Thymus (tissue), 11 donors: Measurements from ENCODE around the gene DUT. TPM values are rescaled to one million over a fixed set of nuclear protein-coding genes. Genes with fewer than 3 reads are reported as not detected.

Experiments
- DNase-seq, 9 donors: peaks; one replicate each; pipeline ENCODE4 v3.0.0-alpha.2; 2013; ENCODE audit warnings: low spot score in 9 of 9, low read depth in 6 of 9, missing footprints in 1 of 9
- H3K27ac ChIP-seq, 2 donors: one replicate each; pipeline ENCODE4 v1.5.1; 2013; ENCODE audit warnings: control low read depth in 1 of 2, low read depth in 1 of 2, low read length in 1 of 2, mild to moderate bottlenecking in 1 of 2, moderate library complexity in 1 of 2
- H3K27me3 ChIP-seq, 2 donors: one replicate each; pipeline ENCODE4 v1.5.1; 2013; ENCODE audit warnings: low read length in 1 of 2; ENCODE audit not compliant: control insufficient read depth in 2 of 2, insufficient read depth in 1 of 2
- H3K36me3 ChIP-seq, 2 donors: one replicate each; pipeline ENCODE4 v1.5.1; 2013; ENCODE audit warnings: low read length in 1 of 2, mild to moderate bottlenecking in 1 of 2, moderate library complexity in 1 of 2; ENCODE audit not compliant: control insufficient read depth in 2 of 2, insufficient read depth in 2 of 2
- H3K4me1 ChIP-seq, 2 donors: one replicate each; pipeline ENCODE4 v1.5.1; 2013; ENCODE audit warnings: low read length in 2 of 2; ENCODE audit not compliant: control insufficient read depth in 2 of 2, insufficient read depth in 2 of 2
- H3K4me3 ChIP-seq, 2 donors: one replicate each; pipeline ENCODE4 v1.5.1; 2013; ENCODE audit warnings: low read length in 2 of 2, control low read depth in 1 of 2, mild to moderate bottlenecking in 1 of 2
- H3K9me3 ChIP-seq, 2 donors: one replicate each; pipeline ENCODE4 v1.5.1; 2013; ENCODE audit warnings: low read length in 1 of 2, mild to moderate bottlenecking in 1 of 2; ENCODE audit not compliant: control insufficient read depth in 2 of 2, insufficient read depth in 1 of 2
- WGBS: extraction: QIAGEN DNeasy Blood & Tissue Kit; methylation state at CpG from one replicate; pipeline ENCODE4 v1.1.7; 2013; 5-methylcytosine and 5-hydroxymethylcytosine counted together
- polyA plus RNA-seq: library from polyadenylated mRNA; stranded (reverse); fragments of 200-250 nt; gene quantifications from one replicate; pipeline ENCODE4 v1.2.3, GENCODE V29; 2013
- total RNA-seq: library from RNA; stranded (reverse); fragments of 120-200 nt; gene quantifications from one replicate; pipeline ENCODE4 v1.2.4, GENCODE V29; 2013
- donor health status: healthy.

DUT gene
- total and polyA plus RNA-seq, 2 donors: 178 to 189 TPM

DNA sequence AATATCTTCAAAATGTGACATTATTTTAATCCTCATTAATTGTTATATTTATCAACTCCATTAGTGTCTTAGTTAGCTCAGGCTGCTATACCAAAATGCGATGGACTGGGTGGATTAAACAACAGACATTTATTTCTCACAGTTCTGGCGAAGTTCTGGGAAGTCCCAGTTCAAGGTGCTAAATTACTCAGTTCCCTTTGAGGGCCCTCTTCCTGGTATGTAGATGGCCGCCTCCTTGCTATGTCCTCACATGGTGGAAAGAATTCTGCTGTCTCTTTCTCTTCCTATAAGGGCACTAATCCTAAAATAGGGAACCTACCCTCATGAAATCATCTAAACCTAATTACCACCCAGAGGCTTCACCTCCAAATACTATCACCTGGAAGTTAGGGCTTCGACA is 38.8 kb upstream of the DUT start:
- WGBS: 82% methylated on average over 4 of the region's 4 CpGs
- H3K27me3 ChIP-seq: no peaks in the 10 kb centered on the region
- no peak for DNase-seq

DNA sequence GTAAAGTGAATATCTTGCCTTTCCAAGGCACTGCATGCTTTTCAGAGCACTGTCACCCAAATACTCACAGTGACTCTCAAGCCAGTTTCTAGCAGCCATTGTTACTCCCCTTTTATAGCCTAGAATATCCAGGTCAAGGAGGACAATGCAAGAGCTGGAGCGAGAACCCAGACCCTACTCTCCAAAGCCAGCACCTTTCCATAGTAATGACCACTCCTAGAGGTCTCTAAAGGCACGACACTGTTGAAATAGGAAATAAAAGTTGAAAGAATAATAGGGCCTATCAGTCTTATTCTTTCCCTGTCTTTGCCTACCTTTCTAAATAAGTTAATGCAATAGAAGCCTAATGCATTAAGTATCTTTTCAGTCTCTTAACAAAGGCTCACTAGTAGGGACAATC is 33.6 kb upstream of the DUT start:
- no peaks in the 10 kb centered on the region for H3K4me1 ChIP-seq

More for the DNA sequence above, 38.8 kb upstream of the DUT start:
- Histone ChIP-seq H3K4me3 (no peak overlapping the region), H3K36me3 (no peaks in the 10 kb centered on the region), H3K27ac (no peak overlapping the region), H3K9me3 (no peaks in the 10 kb centered on the region), H3K4me1 (no peaks in the 10 kb centered on the region)

DNA sequence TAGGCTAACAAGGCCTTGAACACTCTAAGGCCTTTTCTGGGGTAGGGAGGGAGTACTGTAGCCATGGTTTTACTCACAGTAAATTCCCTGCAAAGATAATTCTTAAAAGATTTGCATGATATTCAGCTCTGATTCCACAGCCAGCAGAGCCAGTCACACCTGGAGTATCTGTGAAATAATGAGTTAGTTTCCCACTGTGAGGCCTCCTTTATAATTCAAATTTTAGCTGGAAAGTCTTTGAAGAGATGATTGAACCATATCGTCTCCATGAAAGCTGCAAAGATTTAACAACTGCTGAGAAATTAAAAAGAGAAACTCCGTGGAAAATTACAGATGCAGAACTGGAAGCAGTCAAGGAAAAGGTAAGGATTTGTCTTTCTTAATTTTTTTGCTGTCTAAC is 32.3 kb upstream of the DUT start:
- Histone ChIP-seq H3K4me3 (no peak overlapping the region), H3K36me3 (no peaks in the 10 kb centered on the region), H3K9me3 (no peaks in the 10 kb centered on the region), H3K27me3 (no peaks in the 10 kb centered on the region), H3K4me1 (no peaks in the 10 kb centered on the region), H3K27ac (no peak overlapping the region)
- WGBS: 68% methylated on average over 2 of the region's 2 CpGs
- no peak for DNase-seq

More for the DNA sequence above, 33.6 kb upstream of the DUT start:
- 95% methylated on average over 2 of the region's 2 CpGs for WGBS
- H3K36me3 ChIP-seq: no peaks in the 10 kb centered on the region
- H3K27ac ChIP-seq: no peak overlapping the region
- no peaks in the 10 kb centered on the region for H3K9me3 ChIP-seq
- no peak for DNase-seq
- H3K4me3 ChIP-seq: no peak overlapping the region
- no peaks in the 10 kb centered on the region for H3K27me3 ChIP-seq

DNA sequence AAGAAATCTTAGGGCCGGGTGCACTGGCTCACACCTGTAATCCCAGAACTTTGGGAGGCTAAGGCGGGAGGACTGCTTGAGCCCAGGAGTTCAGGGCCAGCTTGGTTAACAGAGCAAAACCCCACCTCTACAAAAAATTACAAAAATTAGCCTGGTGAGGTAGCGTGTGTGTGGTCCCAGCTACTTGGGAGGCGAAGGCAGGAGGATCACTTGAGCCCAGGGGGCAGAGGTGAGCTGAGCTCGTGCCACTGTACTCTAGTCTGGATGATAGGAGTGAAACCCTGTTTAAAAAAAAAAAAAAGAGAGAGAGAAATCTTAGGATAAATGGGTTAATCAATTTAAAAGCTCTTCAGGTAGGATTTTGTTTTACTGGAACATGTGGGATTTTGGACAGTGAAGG is 31.2 kb upstream of the DUT start:
- H3K27ac ChIP-seq: no peak overlapping the region
- no peaks in the 10 kb centered on the region for H3K27me3 ChIP-seq
- DNase-seq: no peak
- no peaks in the 10 kb centered on the region for H3K4me1 ChIP-seq
- H3K9me3 ChIP-seq: no peaks in the 10 kb centered on the region
- WGBS: 97% methylated on average over 5 of the region's 5 CpGs
- H3K4me3 ChIP-seq: no peak overlapping the region
- no peaks in the 10 kb centered on the region for H3K36me3 ChIP-seq

DNA sequence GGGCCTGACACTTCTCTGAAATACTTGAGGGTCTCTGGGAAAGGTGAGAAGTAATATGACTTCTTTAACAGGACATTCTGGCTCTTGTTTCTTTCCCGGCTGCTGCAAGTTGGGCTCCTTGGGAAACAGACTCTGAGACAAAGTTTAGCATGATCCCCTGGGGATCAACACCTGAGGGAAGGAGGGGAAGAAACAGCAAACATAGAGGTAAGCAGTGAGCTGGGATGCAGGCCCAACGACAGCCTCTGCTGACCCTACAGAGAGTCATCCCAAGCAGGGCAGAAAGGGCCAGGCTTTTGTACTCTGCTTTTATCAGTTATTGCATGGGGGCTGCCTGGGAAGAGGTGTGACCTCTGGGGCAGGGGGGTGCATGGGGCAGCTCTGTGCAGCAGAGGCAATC is 26.8 kb upstream of the DUT start:
- no peaks in the 10 kb centered on the region for H3K27me3 ChIP-seq
- WGBS: 81% methylated on average over 2 of the region's 2 CpGs

DNA sequence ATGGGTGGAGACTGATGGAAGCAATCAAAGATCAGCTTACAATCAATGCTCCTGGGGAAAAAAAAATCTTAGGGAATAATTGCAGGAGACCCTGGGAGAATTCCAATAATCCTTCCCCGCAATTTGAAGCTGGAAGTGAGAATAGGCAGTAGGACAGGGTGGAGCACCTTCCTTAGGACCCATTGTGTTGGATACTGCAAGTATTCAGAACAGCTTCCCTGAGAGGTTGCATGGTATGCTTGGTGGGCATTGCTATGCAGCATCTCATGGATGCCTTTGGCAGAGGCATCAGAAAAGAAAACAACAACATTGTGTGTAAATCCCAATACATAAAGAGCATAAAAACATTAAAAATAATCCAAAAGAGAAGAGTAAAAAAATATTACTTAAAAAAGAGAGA is 24.6 kb upstream of the DUT start:
- Histone ChIP-seq H3K36me3 (no peaks in the 10 kb centered on the region), H3K27me3 (no peaks in the 10 kb centered on the region), H3K27ac (no peak overlapping the region), H3K4me3 (no peak overlapping the region), H3K9me3 (no peaks in the 10 kb centered on the region), H3K4me1 (no peaks in the 10 kb centered on the region)
- 95% methylated on average over 1 of the region's 1 CpG for WGBS
- no peak for DNase-seq

More for the DNA sequence above, 26.8 kb upstream of the DUT start:
- Histone ChIP-seq H3K36me3 (no peaks in the 10 kb centered on the region), H3K4me1 (no peaks in the 10 kb centered on the region), H3K27ac (no peak overlapping the region), H3K9me3 (no peaks in the 10 kb centered on the region), H3K4me3 (no peak overlapping the region)
- DNase-seq: no peak

DNA sequence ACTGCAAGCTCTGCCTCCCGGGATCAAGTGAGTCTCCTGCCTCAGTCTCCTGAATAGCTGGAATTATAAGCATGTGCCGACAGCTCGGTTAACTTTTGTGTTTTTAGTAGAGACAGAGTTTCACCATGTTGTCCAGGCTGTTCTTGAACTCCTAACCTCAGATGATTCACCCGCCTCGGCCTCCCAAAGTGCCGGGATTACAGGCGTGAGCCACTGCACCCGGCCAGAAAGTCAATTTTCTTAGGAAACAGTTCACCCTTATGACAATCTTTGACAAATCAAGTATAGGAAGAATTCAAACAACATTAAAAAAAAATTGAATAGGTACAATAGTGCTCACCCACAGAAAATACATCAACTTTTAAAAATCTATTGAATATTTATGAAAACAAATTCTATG is 23.6 kb upstream of the DUT start:
- DNase-seq: no peak
- Histone ChIP-seq H3K4me3 (no peak overlapping the region), H3K27ac (no peak overlapping the region), H3K36me3 (no peaks in the 10 kb centered on the region), H3K4me1 (no peaks in the 10 kb centered on the region), H3K9me3 (no peaks in the 10 kb centered on the region), H3K27me3 (no peaks in the 10 kb centered on the region)
- 97% methylated on average over 8 of the region's 8 CpGs for WGBS

DNA sequence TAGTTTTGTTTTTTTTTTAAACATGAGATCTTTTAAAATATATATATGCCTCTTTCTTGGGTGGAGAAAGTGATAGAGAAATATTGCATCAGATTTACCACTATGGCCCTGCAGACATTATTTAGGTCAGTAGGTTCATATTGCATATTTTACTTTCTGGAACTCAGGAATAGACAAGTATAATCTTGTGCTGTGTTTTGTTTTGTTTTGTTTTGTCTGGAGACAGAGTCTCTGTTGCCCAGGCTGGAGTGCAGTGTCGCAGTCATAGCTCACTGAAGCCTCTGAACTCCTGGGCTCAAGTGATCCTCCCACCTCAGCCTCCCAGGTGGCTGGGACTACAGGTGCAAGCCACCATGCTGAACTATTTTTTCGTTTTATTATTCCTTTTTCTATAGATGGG is 21.5 kb upstream of the DUT start:
- H3K36me3 ChIP-seq: no peaks in the 10 kb centered on the region
- no peak for DNase-seq
- H3K27me3 ChIP-seq: no peaks in the 10 kb centered on the region
- no peak overlapping the region for H3K27ac ChIP-seq
- no peaks in the 10 kb centered on the region for H3K9me3 ChIP-seq
- WGBS: 88% methylated on average over 2 of the region's 2 CpGs
- H3K4me1 ChIP-seq: no peaks in the 10 kb centered on the region
- no peak overlapping the region for H3K4me3 ChIP-seq

DNA sequence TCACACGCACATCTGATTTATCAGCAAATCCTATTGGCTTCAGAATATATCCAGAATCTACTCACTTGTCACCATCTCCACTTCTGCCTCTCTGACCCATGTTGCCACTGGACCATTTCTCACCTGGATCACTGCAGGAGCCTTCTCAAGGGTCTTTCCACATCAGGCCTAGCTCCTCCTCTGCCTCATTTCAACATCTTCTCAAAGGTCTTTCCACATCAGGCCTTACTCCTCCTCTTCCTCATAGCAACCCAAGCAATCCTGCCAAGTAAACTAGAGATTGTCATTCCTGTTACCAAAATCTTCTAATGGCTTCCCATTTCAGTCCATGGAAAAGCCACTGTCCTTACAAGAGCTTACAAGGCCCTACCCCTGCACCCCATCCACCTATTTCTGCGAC is 18.0 kb upstream of the DUT start:
- Histone ChIP-seq H3K27me3 (no peaks in the 10 kb centered on the region), H3K27ac (no peak overlapping the region), H3K36me3 (no peaks in the 10 kb centered on the region), H3K9me3 (no peaks in the 10 kb centered on the region), H3K4me3 (no peak overlapping the region), H3K4me1 (no peaks in the 10 kb centered on the region)
- WGBS: 94% methylated on average over 2 of the region's 2 CpGs
- DNase-seq: no peak

DNA sequence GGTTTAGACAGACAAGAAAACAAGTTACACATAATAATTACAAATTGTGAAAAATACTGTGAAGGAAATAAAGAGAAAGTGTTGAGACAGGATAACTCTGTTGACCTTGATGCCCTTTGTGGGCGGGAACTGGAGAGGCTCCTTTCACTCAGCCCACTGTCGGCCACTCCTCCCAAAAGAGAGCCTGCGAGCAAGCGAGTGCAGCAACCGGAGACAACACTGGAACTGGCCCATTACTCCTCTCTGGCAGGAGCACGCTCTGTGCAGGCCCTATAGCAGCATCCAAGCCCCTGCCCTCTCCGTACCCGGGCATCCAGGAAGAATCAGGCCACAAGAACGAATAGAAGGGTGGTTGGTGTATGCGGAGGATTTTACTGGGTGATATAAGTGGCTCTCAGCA is 16.2 kb upstream of the DUT start:
- 93% methylated on average over 10 of the region's 10 CpGs for WGBS
- H3K4me3 ChIP-seq: no peak overlapping the region
- no peak for DNase-seq
- H3K9me3 ChIP-seq: no peaks in the 10 kb centered on the region
- no peak overlapping the region for H3K27ac ChIP-seq
- H3K27me3 ChIP-seq: no peaks in the 10 kb centered on the region
- H3K36me3 ChIP-seq: no peaks in the 10 kb centered on the region
- no peaks in the 10 kb centered on the region for H3K4me1 ChIP-seq
